GM21786 (cell line): Measurements from ENCODE around the gene SCYGR6.
A peak's percentile ranks its signal among the peaks of the same experiment; 100 is the strongest.
"Not testable (repeated sequence)": the region's sequence is repeated elsewhere in the genome, so short reads cannot be mapped to it uniquely, and the experiment has no call there.

Experiments used
- ATAC-seq: cut with Tn5 transposase; IDR thresholded peaks from one replicate; pipeline ENCODE4 v1.9.1; 2021; ENCODE audit not compliant: unreplicated experiment

SCYGR6 gene, protein sequence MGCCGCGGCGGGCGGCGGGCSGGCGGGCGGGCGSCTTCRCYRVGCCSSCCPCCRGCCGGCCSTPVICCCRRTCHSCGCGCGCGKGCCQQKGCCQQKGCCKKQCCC

DNA sequence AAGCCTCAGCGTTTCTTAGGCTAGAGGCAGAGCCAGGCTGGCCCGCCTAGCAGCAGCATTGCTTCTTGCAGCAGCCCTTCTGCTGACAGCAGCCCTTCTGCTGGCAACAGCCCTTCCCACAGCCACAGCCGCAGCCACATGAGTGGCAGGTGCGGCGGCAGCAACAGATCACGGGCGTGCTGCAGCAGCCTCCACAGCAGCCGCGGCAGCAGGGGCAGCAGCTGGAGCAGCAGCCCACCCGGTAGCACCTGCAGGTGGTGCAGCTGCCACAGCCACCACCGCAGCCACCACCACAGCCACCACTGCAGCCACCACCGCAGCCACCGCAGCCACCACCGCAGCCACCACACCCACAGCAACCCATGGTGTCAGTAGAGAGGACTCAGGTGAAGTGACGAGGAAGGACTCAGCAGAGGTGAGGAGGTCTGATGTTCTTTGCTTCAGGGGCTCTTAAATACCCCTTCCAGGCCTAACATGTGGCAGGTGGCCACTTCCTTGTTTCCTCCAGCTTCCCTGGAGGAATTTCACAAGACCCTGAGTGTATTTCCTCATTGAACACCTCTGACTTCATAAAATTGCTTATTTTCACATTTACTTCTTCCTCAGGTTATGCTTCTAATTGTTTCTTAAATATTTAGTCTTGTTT is at the start of gene SCYGR6:
SCYGR6 (minus strand) TSS at position 364 of the 646 bp plus-strand sequence; CDS start at position 364, 0 bp downstream.
- ATAC-seq = no peak

DNA sequence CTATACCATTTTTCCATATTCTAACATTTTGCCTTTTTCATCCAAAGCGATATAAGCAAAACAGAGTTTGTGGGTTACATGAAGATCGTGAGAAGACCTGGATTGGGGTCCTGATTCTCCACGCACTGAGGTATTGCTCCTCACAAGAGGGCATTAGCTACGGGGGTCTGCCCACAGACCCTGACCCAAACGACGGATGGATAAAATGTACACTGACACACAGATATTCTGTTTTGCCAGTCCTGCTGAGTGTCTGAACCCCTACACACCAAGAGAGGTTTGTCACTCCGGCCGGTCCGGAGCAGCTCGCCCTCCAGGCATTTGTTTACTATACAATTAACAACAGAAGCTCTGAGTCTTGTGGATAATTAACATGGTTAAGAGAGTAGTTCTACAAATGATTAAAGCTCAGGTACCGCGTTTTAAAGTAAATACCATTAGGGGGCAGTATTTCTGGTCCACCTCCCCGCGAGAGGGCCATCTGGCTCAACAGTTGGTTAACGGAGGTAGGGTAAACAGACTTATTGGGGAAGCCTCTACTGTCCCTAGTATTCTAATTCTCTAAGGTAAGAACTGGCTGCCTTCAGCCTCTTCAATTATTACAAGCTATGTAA is 49.6 kb upstream of the SCYGR6 start:
- peak; percentile 45 for ATAC-seq

DNA sequence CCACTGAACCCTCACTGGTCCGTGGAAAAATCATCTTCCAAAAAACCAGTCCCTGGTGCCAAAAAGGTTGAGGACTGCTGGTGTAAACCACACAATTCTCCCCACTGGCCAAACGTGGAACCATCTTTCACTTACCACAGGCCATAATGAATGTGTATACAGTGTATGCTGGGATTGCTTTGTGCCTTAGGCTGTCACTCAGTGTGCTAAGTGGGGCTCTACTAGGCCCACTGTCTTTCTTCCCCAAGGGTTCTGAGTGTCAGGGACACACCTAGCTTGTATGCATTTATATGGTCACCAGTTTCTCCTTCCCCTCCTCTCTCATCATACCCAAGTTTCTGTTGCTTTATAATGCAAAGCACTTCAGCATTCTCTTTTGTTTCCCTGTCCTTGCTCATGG is 48.4 kb upstream of the SCYGR6 start:
- no peak for ATAC-seq

DNA sequence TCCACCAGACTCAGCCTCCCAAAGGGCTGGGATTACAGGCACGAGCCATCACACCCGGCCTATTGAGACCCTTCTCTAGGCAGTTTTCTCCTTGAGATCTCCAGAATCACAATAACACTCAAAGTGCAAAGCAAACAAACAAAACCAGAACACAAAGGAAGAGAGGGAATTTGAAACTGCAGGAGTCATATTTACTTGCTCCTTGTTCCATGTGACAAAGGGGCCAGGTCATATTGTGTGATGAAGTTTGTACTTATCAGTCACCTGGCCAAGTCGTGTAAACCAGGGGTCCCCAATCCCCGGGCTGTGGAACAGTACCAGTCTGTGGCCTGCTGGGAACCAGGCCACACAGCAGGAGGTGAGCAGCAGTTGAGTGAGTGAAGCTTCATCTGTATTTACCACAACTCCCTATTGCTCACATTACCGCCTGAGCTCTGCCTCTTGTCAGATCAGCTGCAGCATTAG is 47.7 kb upstream of the SCYGR6 start:
- no peak for ATAC-seq

DNA sequence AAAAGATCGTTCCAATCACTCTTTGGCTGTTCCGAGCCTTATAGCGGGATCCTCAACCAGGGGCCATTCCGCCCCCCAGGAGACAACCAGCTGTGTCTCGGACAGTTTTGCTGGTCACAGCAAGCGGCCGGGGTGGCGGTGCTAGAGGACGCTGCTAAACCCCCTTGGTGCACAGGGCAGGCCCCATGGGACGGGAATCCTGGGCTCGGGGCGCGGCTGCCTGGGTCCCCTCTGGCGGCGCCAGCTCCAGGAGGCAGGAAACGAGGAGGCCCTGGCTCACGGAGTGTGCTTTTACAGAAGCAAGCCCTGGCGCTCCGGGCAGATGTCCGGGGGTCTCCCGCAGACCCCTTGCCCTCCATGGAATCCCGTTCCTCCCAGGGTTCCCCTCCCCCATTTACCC is 43.3 kb upstream of the SCYGR6 start:
- ATAC-seq = no peak

DNA sequence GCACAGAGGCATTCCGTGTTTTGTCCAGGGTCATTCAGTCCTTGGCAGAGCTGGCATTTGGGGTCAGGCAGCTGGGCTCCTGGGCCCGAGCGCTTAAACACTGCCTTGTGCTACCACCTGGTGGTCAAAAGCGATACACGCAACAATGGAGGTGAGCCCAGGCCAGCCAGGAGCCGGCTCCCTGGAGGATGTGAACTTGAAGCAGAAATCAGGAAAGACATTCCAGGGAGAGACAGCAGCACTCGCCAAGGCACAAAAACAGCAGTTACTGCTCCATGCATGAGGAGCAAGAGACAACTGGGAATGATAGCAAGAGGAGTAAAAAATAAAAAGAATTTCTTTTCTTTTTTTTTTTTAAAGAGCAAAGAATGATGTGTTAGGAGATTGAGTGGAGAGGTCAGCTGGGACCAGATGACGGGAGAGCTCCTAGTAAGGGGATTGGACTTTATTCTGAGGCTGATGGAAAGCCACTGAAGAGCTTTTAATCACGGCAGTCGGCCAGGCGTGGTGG is 41.9 kb upstream of the SCYGR6 start:
- ATAC-seq = peak; percentile 98

DNA sequence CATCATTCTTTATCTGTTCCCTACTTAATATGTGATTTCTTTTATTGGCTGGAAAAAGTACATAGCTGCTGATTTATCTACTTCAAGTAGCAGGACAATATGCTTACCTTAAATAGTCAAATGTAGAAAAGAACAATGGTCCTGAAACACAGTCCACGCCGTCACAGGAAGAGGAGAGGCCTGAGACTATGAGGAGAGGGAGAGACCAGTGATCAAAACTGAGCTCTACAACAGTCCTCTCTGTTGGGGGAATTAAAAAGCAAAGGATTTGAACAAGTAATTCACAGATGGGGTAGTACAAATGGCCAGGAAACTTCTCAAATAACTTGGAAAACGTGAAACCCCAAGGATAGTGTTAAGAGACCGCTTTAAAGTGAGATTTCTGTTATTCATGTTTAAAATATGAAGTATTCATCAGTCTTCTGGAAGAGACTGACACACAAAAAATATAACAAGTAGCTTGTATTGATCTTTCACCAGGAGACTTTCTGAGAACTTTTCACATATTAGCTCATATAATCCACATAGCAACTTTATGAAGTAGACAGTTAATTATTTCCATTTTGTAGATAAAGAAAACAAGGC is 41.3 kb upstream of the SCYGR6 start:
- ATAC-seq = peak; percentile 15

DNA sequence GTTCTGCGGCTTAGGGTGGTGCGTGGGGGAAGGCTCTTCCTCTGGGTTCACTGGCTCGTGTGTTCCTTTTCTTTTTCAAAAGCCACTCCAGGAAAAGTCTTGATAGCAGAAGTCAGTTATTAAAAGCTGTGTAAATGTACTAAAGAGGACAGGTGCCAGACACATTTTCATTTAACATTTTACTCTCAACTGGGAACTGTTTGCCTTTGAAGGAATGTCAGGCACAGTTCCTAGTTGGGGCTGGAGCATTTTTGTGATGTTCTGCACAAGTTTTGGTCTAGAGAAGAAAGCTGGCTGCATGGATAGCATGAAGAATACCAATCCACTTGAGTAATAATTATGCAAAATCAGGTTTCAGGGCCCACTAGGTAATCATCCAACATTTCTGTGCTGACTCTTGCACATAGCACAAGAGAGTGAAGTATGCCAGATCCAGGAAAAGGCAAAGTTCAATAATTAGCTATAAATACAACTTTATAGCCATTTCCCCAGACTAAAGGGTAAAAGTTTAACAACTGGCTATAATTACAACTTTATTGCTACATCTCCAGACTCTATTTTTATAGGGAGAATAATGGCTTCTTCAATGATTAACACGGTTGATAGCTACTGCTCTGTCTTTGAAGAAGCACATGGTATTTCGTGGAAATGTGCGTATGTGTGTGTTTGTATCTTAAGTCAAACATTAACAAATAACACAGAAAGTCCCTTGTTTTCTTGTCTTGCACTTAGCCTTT is 37.4 kb upstream of the SCYGR6 start:
- ATAC-seq = no peak

DNA sequence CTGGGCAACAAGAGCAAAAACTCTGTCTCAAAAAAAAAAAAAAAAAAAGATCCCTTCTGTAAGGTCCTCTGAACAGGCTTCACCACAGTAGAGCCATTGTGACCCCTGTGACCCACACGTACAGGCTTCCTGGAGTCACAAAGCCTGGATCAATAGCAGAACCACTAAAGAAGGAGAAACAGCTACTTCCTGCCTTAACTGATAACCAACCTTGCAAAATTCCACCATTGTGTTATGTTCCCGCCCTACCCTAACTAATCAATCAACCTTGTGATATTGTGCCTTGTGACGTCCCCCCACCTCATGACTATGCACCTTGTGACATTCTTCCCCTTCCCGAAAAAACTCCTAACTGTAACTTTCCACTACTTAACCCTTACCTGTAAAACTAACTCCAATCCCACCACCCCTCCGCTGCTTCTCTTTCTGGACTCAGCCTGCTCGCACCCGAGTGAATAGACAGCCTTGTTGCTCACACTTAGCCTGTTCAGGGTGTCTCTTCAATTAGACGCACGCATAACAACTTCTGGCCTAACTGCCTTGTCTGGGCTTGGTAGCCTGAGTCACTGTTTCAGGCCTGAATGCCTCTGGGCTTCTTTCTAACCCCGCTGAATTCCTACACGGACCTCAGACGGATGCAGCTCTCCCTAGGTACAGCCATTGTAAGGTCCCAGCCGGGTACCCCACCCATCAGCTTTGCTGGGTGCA is 35.0 kb upstream of the SCYGR6 start:
- ATAC-seq = no peak

DNA sequence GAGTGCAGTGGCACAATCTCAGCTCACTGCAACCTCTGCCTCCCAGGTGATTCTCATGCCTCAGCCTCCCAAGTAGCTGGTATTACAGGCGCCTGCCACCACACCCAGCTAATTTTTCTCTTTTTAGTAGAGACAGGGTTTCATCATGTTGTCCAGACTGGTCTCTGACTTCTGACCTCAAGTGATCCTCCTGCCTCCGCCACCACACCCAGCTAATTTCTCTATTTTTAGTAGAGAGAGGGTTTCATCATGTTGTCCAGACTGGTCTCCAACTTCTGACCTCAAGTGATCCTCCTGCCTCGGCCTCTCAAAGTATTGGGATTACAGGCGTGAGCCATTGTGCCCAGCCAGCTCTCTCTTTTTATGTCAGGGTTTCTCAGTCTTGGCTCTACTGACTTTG is 31.7 kb upstream of the SCYGR6 start:
- not testable (repeated sequence) for ATAC-seq

DNA sequence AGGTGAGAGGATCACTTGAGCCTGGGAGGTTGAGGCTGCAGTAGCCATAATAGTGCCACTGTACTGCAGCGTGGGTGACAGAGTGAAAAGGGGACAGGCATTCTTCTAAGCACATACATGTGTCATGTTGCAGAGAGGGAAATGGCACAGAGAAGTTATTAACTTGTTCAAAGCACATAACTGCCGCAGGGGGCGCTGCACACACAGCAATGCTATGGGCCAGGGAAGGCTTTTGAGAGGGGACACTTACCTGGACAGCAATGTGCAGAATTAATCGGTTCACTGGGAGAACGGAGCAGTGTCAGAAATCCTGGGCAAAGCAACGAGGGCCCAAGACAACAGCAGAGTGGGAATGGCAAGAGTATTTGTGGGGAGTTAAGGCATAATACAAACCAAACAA is 23.5 kb upstream of the SCYGR6 start:
- ATAC-seq = no peak

DNA sequence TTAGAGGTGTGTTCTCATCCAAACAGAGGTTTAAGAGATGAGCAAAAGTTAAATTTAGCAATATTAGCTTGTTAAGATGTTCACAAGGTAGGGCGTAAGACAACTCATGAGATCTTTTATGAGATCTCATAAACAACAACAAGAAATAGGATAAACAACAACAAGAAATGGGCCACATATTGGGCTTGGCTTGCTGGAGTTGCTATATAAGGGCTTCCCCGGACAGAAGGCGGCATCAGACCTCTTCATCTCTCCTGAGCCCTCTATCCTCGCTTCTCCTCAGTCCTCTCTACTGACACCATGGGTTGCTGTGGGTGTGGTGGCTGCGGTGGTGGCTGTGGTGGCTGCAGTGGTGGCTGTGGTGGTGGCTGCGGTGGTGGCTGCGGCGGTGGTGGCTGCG is 21.0 kb upstream of the SCYGR6 start, which contains the start of gene SCYGR8:
SCYGR8 (plus strand) TSS at position 301 of the 400 bp plus-strand sequence; CDS start at position 301, 0 bp downstream.
- ATAC-seq = no peak

DNA sequence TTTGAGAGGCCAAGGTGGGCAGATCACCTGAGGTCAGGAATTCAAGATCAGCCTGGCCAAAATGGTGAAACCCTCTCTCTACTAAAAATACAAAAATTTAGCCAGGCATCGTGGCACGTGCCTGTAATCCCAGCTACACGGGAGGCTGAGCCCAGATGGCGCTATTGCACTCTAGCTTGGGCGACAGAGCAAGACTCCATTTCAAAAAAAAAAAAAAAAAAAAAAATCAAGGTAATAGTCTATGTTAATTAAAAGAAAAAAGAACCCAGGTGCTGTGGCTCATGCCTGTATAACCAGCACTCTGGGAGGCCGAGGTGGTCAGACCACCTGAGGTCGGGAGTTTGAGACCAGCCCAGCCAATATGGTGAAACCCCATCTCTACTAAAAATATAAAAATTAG is 16.1 kb upstream of the SCYGR6 start:
- not testable (repeated sequence) for ATAC-seq

DNA sequence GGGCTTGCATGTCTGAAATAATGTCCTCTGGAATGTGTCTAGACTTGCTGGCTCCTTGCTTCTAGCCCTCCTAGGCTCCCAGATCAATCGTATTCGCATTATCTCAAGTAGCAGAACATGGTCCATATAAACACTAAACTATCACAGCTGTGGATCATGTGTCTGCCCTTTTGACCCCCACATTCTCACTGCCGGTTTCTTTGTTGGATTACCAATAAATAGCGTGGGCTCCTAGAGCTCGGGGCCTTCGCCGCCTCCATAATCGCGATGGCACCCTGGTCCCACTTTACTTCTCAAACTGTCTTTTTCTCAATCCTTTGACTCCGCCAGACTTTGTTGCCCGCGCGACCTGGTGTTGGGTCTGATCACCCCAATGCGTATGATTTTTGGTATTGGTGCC is 14.8 kb upstream of the SCYGR6 start:
- no peak for ATAC-seq

DNA sequence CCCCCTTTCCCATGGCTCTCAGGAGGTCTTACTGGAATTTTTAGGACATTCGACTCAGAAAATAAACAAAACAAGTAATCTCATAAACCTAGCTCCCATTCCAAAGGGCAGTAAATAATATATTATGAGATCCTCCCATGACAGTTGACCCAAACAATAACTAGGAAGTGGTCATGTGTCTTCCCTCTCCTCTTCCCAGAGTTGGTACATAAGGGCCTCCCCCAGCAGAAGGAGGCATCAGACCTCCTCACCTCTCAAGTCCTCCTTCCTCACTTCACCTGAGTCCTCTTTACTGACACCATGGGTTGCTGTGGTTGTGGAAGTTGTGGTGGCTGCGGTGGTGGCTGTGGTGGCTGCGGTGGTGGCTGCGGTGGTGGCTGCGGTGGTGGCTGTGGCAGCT is 3.5 kb upstream of the SCYGR6 start, which contains the start of gene SCYGR7:
SCYGR7 (plus strand) TSS at position 301 of the 400 bp plus-strand sequence; CDS start at position 301, 0 bp downstream.
- ATAC-seq = no peak

DNA sequence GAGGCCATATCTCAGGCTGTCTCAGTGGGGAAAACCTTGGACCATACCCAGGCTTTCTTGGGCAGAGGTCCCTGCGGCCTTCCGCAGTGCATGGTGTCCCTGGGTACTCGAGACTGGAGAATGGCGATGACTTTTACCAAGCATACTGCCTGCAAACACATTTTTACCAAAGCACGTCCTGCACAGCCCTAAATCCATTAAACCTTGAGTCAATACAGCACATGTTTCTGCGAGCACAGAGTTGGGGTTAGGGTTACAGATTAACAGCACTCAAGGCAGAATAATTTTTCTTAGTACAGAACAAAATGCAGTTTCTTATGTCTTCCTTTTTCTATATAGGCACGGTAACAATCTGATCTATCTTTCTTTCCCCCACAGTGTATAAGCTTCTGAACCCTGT is 1.7 kb downstream of the SCYGR6 start:
- ATAC-seq = not testable (repeated sequence)

DNA sequence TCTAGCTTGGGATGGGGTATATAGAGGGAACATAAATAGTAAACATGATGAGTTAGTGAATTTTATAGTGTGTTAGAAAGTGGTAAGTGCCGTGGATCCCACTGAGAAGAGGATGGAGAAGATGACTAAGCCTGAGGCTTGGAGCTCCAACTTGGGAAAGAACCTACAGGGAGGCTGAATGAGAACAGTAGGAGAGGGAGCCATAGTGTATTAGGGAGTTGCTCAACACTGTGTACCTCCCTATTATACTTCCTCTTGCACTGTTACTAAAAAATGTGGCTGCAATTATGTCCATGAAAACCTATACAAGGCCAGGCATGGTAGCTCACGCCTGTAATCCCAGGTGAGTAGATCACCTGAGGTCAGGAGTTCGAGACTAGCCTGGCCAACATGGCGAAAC is 3.9 kb downstream of the SCYGR6 start:
- ATAC-seq = no peak

DNA sequence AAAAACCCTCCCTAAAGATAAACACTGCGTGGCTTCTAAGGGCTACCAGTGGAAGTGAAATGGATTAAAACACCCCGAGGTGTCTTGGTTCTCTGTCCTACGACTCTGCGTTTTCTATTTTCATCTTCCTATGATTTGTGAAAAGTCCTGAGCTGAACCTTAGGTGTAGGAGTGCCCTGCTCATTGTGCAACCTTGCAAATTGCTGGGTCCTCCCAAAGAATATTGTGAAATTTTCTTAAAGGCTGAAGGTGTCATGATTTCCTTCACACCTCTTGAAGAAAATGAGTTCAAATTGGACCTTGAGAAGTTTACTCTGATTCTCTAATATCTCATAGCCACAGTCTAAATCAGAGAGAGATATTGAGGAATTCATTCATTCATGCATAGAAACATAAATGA is 4.9 kb downstream of the SCYGR6 start:
- ATAC-seq = no peak

DNA sequence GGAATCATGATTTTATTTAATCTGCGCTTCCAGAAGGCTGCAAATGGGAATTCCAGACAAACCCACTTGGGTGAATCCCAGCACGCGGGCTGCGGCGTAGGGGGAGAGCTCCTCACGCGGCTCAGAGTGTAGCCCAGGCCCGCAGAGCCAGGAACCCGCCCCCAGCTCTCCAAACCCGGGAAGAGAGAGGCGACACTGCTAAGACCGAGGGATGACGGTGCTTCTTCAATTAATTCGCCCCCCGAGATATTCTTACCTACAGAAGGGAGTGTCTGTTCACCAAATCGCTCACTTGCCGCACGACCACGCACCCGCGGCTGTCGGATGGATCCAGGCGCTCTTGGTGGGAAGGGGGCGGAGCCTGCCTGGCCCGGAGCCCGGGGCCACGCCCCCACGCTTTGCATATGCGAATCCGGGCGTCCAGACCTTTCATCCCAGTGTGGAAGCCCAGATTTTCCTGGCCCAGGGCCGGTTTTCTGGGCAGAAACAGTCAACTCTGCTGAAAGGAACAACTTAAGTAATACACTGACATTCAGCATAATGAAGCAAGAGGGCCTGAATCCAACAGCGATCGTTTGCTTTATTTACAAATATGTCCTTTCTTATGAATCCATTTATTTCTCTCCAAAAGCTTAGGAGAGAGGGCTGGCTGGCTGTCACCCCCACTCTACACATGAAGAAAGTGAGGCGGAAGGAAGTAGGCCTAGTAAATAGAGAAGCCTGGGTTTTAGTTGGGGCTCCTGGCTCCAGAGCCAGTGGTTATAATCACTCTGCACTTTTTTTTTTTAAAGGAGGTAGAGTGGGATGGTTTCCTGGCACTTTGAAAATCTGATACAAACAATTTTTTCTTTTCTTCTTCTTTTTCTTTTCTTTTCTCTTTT is 6.6 kb downstream of the SCYGR6 start, which contains the start of gene SLC19A3:
SLC19A3 (minus strand) TSS at position 342 of the 881 bp plus-strand sequence. CDS start 15,710 bp downstream, outside the sequence.
- ATAC-seq = no peak
